Measurements from ENCODE around the gene MACROD2. TPM values are rescaled to one million over a fixed set of nuclear protein-coding genes. Genes with fewer than 3 reads are reported as not detected.
"Not testable (repeated sequence)": the region's sequence is repeated elsewhere in the genome, so short reads cannot be mapped to it uniquely, and the experiment has no call there.

The MACROD2 gene
- polyA plus RNA-seq, 4 donors, result 1.00 to 4.8 (median 1.4) TPM

DNA sequence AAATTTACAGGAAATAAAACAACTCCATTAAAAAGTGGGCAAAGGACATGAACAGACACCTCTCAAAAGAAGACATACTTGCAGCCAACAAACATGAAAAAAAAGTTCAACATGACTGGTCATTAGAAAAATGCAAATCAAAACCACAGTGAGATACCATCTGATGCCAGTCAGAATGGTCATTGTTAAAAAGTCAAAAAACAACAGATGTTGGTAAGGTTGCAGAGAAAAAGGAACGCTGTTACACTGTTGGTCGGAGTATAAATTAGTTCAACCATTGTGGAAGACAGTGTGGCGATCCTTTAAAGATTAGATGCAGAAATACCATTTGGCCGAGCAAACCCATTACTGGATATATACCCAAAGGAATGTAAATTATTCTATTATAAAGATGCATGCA, 1200.1 kb downstream of the MACROD2 start:
- Histone ChIP-seq H3K4me3 (ENCODE audit: low read depth in 1 of 3, low read length in 3 of 3) (no peak overlapping the region), H3K4me1 (ENCODE audit: control insufficient read depth in 3 of 3, insufficient read depth in 2 of 3, low read depth in 1 of 3, low read length in 2 of 3) (no peaks in the 10 kb centered on the region), H3K27ac (ENCODE audit: low read depth in 1 of 3, low read length in 2 of 3) (no peak overlapping the region), H3K36me3 (ENCODE audit: control insufficient read depth in 3 of 3, insufficient read depth in 2 of 3, low read depth in 1 of 3, low read length in 3 of 3) (no peaks in the 10 kb centered on the region), H3K9me3 (ENCODE audit: control insufficient read depth in 2 of 2, insufficient read depth in 1 of 2, low read depth in 1 of 2, low read length in 1 of 2) (no peaks in the 10 kb centered on the region), H3K27me3 (ENCODE audit: control insufficient read depth in 3 of 3, insufficient read depth in 3 of 3, low read length in 3 of 3) (no peaks in the 10 kb centered on the region)
- FAIRE-seq (no peak), DNase-seq (no peak)
- 91 to 93% (median 91%) methylated on average over 4 of the region's 4 CpGs for WGBS, 3 donors

GRCh38 chr20:15196547-15197255, 1201.4 kb downstream of the MACROD2 start:
- Histone ChIP-seq H3K27me3 (ENCODE audit: control insufficient read depth in 3 of 3, insufficient read depth in 3 of 3, low read length in 3 of 3) (no peaks in the 10 kb centered on the region), H3K27ac (ENCODE audit: low read depth in 1 of 3, low read length in 2 of 3) (no peak overlapping the region), H3K36me3 (ENCODE audit: control insufficient read depth in 3 of 3, insufficient read depth in 2 of 3, low read depth in 1 of 3, low read length in 3 of 3) (no peaks in the 10 kb centered on the region), H3K9me3 (ENCODE audit: control insufficient read depth in 2 of 2, insufficient read depth in 1 of 2, low read depth in 1 of 2, low read length in 1 of 2) (no peaks in the 10 kb centered on the region), H3K4me3 (ENCODE audit: low read depth in 1 of 3, low read length in 3 of 3) (no peak overlapping the region), H3K4me1 (ENCODE audit: control insufficient read depth in 3 of 3, insufficient read depth in 2 of 3, low read depth in 1 of 3, low read length in 2 of 3) (no peaks in the 10 kb centered on the region)
- DNase-seq, result no peak
- WGBS, 3 donors, result 67 to 79% (median 72%) methylated on average over 3 of the region's 3 CpGs
- FAIRE-seq, result no peak

DNA sequence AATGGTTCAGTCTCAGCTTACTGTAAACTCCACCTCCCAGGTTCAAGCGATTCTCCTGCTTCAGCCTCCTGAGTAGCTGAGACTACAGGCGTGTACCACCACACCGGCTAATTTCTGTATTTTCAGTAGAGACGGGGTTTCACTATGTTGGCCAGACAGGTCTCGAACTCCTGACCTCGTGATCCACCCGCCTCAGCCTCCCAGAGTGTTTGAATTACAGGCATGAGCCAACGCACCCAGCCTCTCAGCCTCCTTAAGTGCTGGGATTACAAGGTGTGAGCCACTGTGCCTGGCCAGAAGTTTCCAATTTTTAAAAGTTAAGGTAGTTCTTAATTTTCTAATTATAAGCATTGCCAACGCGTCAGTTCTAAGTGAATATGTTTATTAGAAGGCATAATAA, 1202.7 kb downstream of the MACROD2 start:
- not testable (repeated sequence) for H3K36me3 ChIP-seq (ENCODE audit: control insufficient read depth in 3 of 3, insufficient read depth in 2 of 3, low read depth in 1 of 3, low read length in 3 of 3); FAIRE-seq; H3K4me1 ChIP-seq (ENCODE audit: control insufficient read depth in 3 of 3, insufficient read depth in 2 of 3, low read depth in 1 of 3, low read length in 2 of 3); H3K27me3 ChIP-seq (ENCODE audit: control insufficient read depth in 3 of 3, insufficient read depth in 3 of 3, low read length in 3 of 3); H3K27ac ChIP-seq (ENCODE audit: low read depth in 1 of 3, low read length in 2 of 3); DNase-seq; H3K4me3 ChIP-seq (ENCODE audit: low read depth in 1 of 3, low read length in 3 of 3); H3K9me3 ChIP-seq (ENCODE audit: control insufficient read depth in 2 of 2, insufficient read depth in 1 of 2, low read depth in 1 of 2, low read length in 1 of 2)
- WGBS, 3 donors, result 85 to 97% (median 96%) methylated on average over 10 of the region's 10 CpGs

GRCh38 chr20:15199698-15200097, 1204.4 kb downstream of the MACROD2 start:
- Histone ChIP-seq H3K4me1 (ENCODE audit: control insufficient read depth in 3 of 3, insufficient read depth in 2 of 3, low read depth in 1 of 3, low read length in 2 of 3) (no peaks in the 10 kb centered on the region), H3K27ac (ENCODE audit: low read depth in 1 of 3, low read length in 2 of 3) (no peak overlapping the region), H3K36me3 (ENCODE audit: control insufficient read depth in 3 of 3, insufficient read depth in 2 of 3, low read depth in 1 of 3, low read length in 3 of 3) (no peaks in the 10 kb centered on the region), H3K9me3 (ENCODE audit: control insufficient read depth in 2 of 2, insufficient read depth in 1 of 2, low read depth in 1 of 2, low read length in 1 of 2) (no peaks in the 10 kb centered on the region), H3K27me3 (ENCODE audit: control insufficient read depth in 3 of 3, insufficient read depth in 3 of 3, low read length in 3 of 3) (no peaks in the 10 kb centered on the region), H3K4me3 (ENCODE audit: low read depth in 1 of 3, low read length in 3 of 3) (no peak overlapping the region)
- 60 to 86% (median 82%) methylated on average over 1 of the region's 1 CpG for WGBS, 3 donors
- FAIRE-seq (no peak), DNase-seq (no peak)

DNA sequence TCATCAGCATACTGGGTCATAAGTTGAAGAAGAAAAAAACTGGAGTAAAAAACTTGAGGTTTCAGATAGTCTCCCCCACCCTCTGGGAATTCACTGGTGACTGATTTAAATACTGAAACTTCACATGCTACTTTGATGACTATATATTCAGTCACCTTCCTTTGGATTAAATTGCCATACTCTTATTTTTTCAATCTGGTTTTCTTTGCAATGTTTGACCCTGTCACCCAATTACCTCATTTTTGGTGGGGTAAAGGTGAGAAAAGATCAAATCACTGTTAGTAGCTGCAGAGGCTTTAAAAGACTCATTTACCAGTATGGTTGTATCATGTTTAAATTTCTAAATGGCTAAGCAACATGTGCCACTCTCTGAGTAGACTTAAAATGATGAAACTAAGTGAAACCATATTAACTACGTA, 1204.8 kb downstream of the MACROD2 start:
- WGBS, 3 donors, result 81 to 93% (median 82%) methylated on average over 1 of the region's 1 CpG
- H3K27me3 ChIP-seq (ENCODE audit: control insufficient read depth in 3 of 3, insufficient read depth in 3 of 3, low read length in 3 of 3), result no peaks in the 10 kb centered on the region
- no peak for DNase-seq
- no peak overlapping the region for H3K27ac ChIP-seq (ENCODE audit: low read depth in 1 of 3, low read length in 2 of 3)
- H3K36me3 ChIP-seq (ENCODE audit: control insufficient read depth in 3 of 3, insufficient read depth in 2 of 3, low read depth in 1 of 3, low read length in 3 of 3), result no peaks in the 10 kb centered on the region
- no peak for FAIRE-seq
- no peaks in the 10 kb centered on the region for H3K9me3 ChIP-seq (ENCODE audit: control insufficient read depth in 2 of 2, insufficient read depth in 1 of 2, low read depth in 1 of 2, low read length in 1 of 2)
- no peak overlapping the region for H3K4me3 ChIP-seq (ENCODE audit: low read depth in 1 of 3, low read length in 3 of 3)
- H3K4me1 ChIP-seq (ENCODE audit: control insufficient read depth in 3 of 3, insufficient read depth in 2 of 3, low read depth in 1 of 3, low read length in 2 of 3), result no peaks in the 10 kb centered on the region

GRCh38 chr20:15201602-15202001, 1206.3 kb downstream of the MACROD2 start:
- Histone ChIP-seq H3K27ac (ENCODE audit: low read depth in 1 of 3, low read length in 2 of 3) (no peak overlapping the region), H3K36me3 (ENCODE audit: control insufficient read depth in 3 of 3, insufficient read depth in 2 of 3, low read depth in 1 of 3, low read length in 3 of 3) (no peaks in the 10 kb centered on the region), H3K9me3 (ENCODE audit: control insufficient read depth in 2 of 2, insufficient read depth in 1 of 2, low read depth in 1 of 2, low read length in 1 of 2) (no peaks in the 10 kb centered on the region), H3K4me1 (ENCODE audit: control insufficient read depth in 3 of 3, insufficient read depth in 2 of 3, low read depth in 1 of 3, low read length in 2 of 3) (no peaks in the 10 kb centered on the region), H3K27me3 (ENCODE audit: control insufficient read depth in 3 of 3, insufficient read depth in 3 of 3, low read length in 3 of 3) (no peaks in the 10 kb centered on the region), H3K4me3 (ENCODE audit: low read depth in 1 of 3, low read length in 3 of 3) (no peak overlapping the region)
- WGBS, 3 donors, result 71 to 92% (median 91%) methylated on average over 1 of the region's 1 CpG
- no peak for DNase-seq
- FAIRE-seq, result no peak

DNA sequence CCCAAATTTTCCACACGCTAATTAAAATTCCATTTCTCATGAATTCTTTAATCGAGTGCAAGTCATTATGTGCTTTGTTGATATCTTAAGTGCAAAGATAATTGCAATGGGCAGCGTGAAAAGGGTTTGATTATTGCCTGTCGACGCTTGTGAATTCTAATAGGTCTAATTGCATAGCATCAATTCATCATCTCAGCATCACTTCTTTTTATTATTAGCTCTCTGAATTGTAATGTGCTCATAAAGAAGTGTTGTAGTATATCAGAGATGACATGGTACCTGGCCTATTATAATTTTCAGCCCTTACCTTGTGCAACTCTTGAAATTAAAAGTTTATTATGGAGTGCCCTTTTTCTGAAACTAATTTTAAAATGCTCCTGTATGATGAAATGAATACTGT, 1208.9 kb downstream of the MACROD2 start:
- FAIRE-seq (no peak), DNase-seq (no peak)
- H3K27ac ChIP-seq (ENCODE audit: low read depth in 1 of 3, low read length in 2 of 3), result no peak overlapping the region
- H3K36me3 ChIP-seq (ENCODE audit: control insufficient read depth in 3 of 3, insufficient read depth in 2 of 3, low read depth in 1 of 3, low read length in 3 of 3), result no peaks in the 10 kb centered on the region
- H3K27me3 ChIP-seq (ENCODE audit: control insufficient read depth in 3 of 3, insufficient read depth in 3 of 3, low read length in 3 of 3), result no peaks in the 10 kb centered on the region
- peaks cover 0 to 10% of the 10 kb centered on the region in 2 donors for H3K9me3 ChIP-seq (ENCODE audit: control insufficient read depth in 2 of 2, insufficient read depth in 1 of 2, low read depth in 1 of 2, low read length in 1 of 2)
- H3K4me3 ChIP-seq (ENCODE audit: low read depth in 1 of 3, low read length in 3 of 3), result no peak overlapping the region
- no peaks in the 10 kb centered on the region for H3K4me1 ChIP-seq (ENCODE audit: control insufficient read depth in 3 of 3, insufficient read depth in 2 of 3, low read depth in 1 of 3, low read length in 2 of 3)
- WGBS, 3 donors, result 89 to 92% (median 90%) methylated on average over 5 of the region's 5 CpGs

GRCh38 chr20:15205028-15205427, 1209.7 kb downstream of the MACROD2 start:
- H3K9me3 ChIP-seq (ENCODE audit: control insufficient read depth in 2 of 2, insufficient read depth in 1 of 2, low read depth in 1 of 2, low read length in 1 of 2), result peaks cover 0 to 10% of the 10 kb centered on the region in 2 donors
- no peaks in the 10 kb centered on the region for H3K4me1 ChIP-seq (ENCODE audit: control insufficient read depth in 3 of 3, insufficient read depth in 2 of 3, low read depth in 1 of 3, low read length in 2 of 3)
- no peak overlapping the region for H3K27ac ChIP-seq (ENCODE audit: low read depth in 1 of 3, low read length in 2 of 3)
- no peak overlapping the region for H3K4me3 ChIP-seq (ENCODE audit: low read depth in 1 of 3, low read length in 3 of 3)
- 78 to 93% (median 88%) methylated on average over 2 of the region's 2 CpGs for WGBS, 3 donors
- H3K27me3 ChIP-seq (ENCODE audit: control insufficient read depth in 3 of 3, insufficient read depth in 3 of 3, low read length in 3 of 3), result no peaks in the 10 kb centered on the region
- FAIRE-seq (no peak), DNase-seq (no peak)
- no peaks in the 10 kb centered on the region for H3K36me3 ChIP-seq (ENCODE audit: control insufficient read depth in 3 of 3, insufficient read depth in 2 of 3, low read depth in 1 of 3, low read length in 3 of 3)

DNA sequence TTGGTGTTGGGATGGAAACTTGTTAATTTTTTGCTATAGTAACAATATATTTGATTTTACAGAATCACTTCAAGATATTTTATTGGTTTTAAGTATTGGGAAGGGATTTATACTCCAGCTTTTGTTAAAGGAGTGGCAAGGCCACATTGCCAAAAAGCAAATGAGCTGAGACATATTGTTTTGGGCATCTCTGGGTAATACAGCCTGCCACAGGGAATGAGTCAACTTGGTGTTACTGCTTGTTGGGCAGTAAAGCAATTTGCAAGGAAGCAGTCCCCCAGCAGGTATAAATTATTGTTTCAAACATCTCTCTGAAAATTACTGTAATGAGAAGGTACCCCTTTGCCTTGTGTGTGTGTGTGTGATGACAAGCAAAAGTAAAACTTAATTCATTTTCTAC, 1210.4 kb downstream of the MACROD2 start:
- no peak overlapping the region for H3K4me3 ChIP-seq (ENCODE audit: low read depth in 1 of 3, low read length in 3 of 3)
- H3K4me1 ChIP-seq (ENCODE audit: control insufficient read depth in 3 of 3, insufficient read depth in 2 of 3, low read depth in 1 of 3, low read length in 2 of 3), result no peaks in the 10 kb centered on the region
- H3K27me3 ChIP-seq (ENCODE audit: control insufficient read depth in 3 of 3, insufficient read depth in 3 of 3, low read length in 3 of 3), result no peaks in the 10 kb centered on the region
- no peak for FAIRE-seq
- DNase-seq, result no peak
- no peaks in the 10 kb centered on the region for H3K36me3 ChIP-seq (ENCODE audit: control insufficient read depth in 3 of 3, insufficient read depth in 2 of 3, low read depth in 1 of 3, low read length in 3 of 3)
- H3K27ac ChIP-seq (ENCODE audit: low read depth in 1 of 3, low read length in 2 of 3), result no peak overlapping the region
- peaks cover 0 to 10% of the 10 kb centered on the region in 2 donors for H3K9me3 ChIP-seq (ENCODE audit: control insufficient read depth in 2 of 2, insufficient read depth in 1 of 2, low read depth in 1 of 2, low read length in 1 of 2)
